GM12878 (cell line): ENCODE data around the gene ACYP1. TPM values are rescaled to one million over a fixed set of nuclear protein-coding genes. Genes with fewer than 3 reads are reported as not detected.

Experiments
- ATAC-seq: fragments of 200-7000 bp; cut with Tn5 transposase; 3 replicates; pipeline ENCODE4 v1.9.1; 2020; ENCODE audit warnings: mild to moderate bottlenecking, moderate library complexity
- BruUV-seq: library from RNA; stranded (reverse); fragments of 400-500 nt; replicated peaks from 2 replicates; lab custom pipeline; 2021; lab: Mats Ljungman, UMichigan
- CTCF ChIA-PET: fragments of 300-600 bp; sonication (Branson Sonifier 250); formaldehyde crosslinking; extraction: SDS; loops from one replicate; lab custom pipeline; 2021; ENCODE audit warnings: inconsistent platforms; lab: Yijun Ruan, JAX
- POLR2A ChIA-PET: fragments of 350-600 bp; formaldehyde crosslinking; extraction: SDS; loops from one replicate; lab custom pipeline; 2021; ENCODE audit warnings: inconsistent platforms; lab: Charles Lee
- RAD21 ChIA-PET: fragments of 300-600 bp; sonication (Branson Sonifier 250); formaldehyde crosslinking; loops from one replicate; lab custom pipeline; 2023; ENCODE audit warnings: antibody characterized with exemption; ENCODE audit not compliant: unreplicated experiment; lab: Charles Lee
- SMC1A ChIA-PET: fragments of 300-600 bp; sonication (Branson Sonifier 250); formaldehyde crosslinking; loops from one replicate; lab custom pipeline; 2023; ENCODE audit not compliant: unreplicated experiment, uncharacterized antibody; lab: Charles Lee
- DNase-seq: peaks from one replicate; pipeline ENCODE4 v3.0.0-alpha.2; 2011; ENCODE audit warnings: low read depth, low spot score
- FAIRE-seq: peaks from 3 replicates; lab custom pipeline; 2011; peaks lifted over from hg19 to GRCh38; lab: Jason Lieb, UNC
- H2AFZ ChIP-seq: 2 replicates; pipeline ENCODE4 v1.6.0; 2011; ENCODE audit warnings: low read depth, low read length, control low read depth; ENCODE audit not compliant: control insufficient read depth
- H3K27ac ChIP-seq: 2 replicates; pipeline ENCODE4 v1.5.1; 2011; ENCODE audit warnings: control low read depth; ENCODE audit not compliant: control insufficient read depth, insufficient read depth
- H3K27me3 ChIP-seq, 2 experiments: replicated peaks in 1 of 2; 2 replicates each; pipeline versions ENCODE4 v1.6.0 to v1.6.1; 2011; ENCODE audit warnings: low read length in 1 of 2; ENCODE audit not compliant: control insufficient read depth in 2 of 2, insufficient read depth in 2 of 2
- H3K36me3 ChIP-seq, 2 experiments: 2 replicates each; pipeline ENCODE4 v1.5.1; 2011; ENCODE audit warnings: low read length in 1 of 2; ENCODE audit not compliant: control insufficient read depth in 2 of 2, insufficient read depth in 2 of 2
- H3K4me1 ChIP-seq: 2 replicates; pipeline ENCODE4 v1.6.1; 2011; ENCODE audit warnings: mild to moderate bottlenecking, low read length, moderate library complexity, mixed read lengths; ENCODE audit not compliant: control insufficient read depth, insufficient read depth
- H3K4me2 ChIP-seq: 2 replicates; pipeline ENCODE4 v1.6.0; 2011; ENCODE audit warnings: control low read depth; ENCODE audit not compliant: control insufficient read depth, insufficient read depth
- H3K4me3 ChIP-seq: fragments of 200-600 bp; sonication (generic); 2 replicates; pipeline ENCODE4 v1.5.1; 2016
- H3K79me2 ChIP-seq: 2 replicates; pipeline ENCODE4 v1.6.0; 2011; ENCODE audit warnings: low read length; ENCODE audit not compliant: control insufficient read depth, insufficient read depth
- H3K9ac ChIP-seq: 2 replicates; pipeline ENCODE4 v1.8.0; 2011; ENCODE audit warnings: low read length, control low read depth, mixed read lengths; ENCODE audit not compliant: control insufficient read depth, insufficient read depth
- H3K9me3 ChIP-seq: replicated peaks from 3 replicates; pipeline ENCODE4 v1.5.1; 2011; ENCODE audit warnings: mild to moderate bottlenecking, low read length; ENCODE audit not compliant: control insufficient read depth, insufficient read depth
- H4K20me1 ChIP-seq: 2 replicates; pipeline ENCODE4 v1.6.0; 2011; ENCODE audit not compliant: control insufficient read depth, insufficient read depth
- EP300 ChIP-seq, 2 experiments: fragments of 150-350 bp in 1 of 2; IDR thresholded peaks; 2 replicates each; pipeline ENCODE4 v1.6.1; 2011 to 2012; ENCODE audit warnings: low read depth in 2 of 2, low read length in 2 of 2, borderline replicate concordance in 1 of 2, improper control_type of control experiment in 1 of 2, inconsistent platforms in 1 of 2; ENCODE audit not compliant: control insufficient read depth in 1 of 2
- EZH2 ChIP-seq: IDR thresholded peaks from 2 replicates; pipeline ENCODE4 v1.6.1; 2012; ENCODE audit warnings: low read depth, mild to moderate bottlenecking, control low read depth, inconsistent platforms, low read length, borderline replicate concordance; ENCODE audit not compliant: control insufficient read depth
- HSF1 ChIP-seq: fragments of 150-350 bp; IDR thresholded peaks from 2 replicates; pipeline ENCODE4 v1.6.1; 2014; ENCODE audit warnings: mild to moderate bottlenecking, low read depth, low read length
- JUND ChIP-seq: IDR thresholded peaks from 2 replicates; pipeline ENCODE4 v1.6.1; 2012; ENCODE audit warnings: low read depth, mild to moderate bottlenecking, low read length, improper control_type of control experiment, moderate library complexity
- KDM1A ChIP-seq: fragments of 200-600 bp; sonication (generic); IDR thresholded peaks from 2 replicates; pipeline ENCODE4 v1.6.1; 2016; ENCODE audit warnings: borderline replicate concordance
- LARP7 ChIP-seq: fragments of 450-650 bp; IDR thresholded peaks from 2 replicates; pipeline ENCODE4 v1.6.1; 2017; ENCODE audit warnings: mild to moderate bottlenecking
- MAX ChIP-seq: IDR thresholded peaks from 2 replicates; pipeline ENCODE4 v1.6.1; 2012; ENCODE audit warnings: low read depth, low read length, improper control_type of control experiment
- PAX5 ChIP-seq: IDR thresholded peaks from 2 replicates; pipeline ENCODE4 v1.6.1; 2011; ENCODE audit warnings: low read depth, low read length, borderline replicate concordance
- RELA ChIP-seq: fragments of 450-650 bp; IDR thresholded peaks from 2 replicates; pipeline ENCODE4 v1.8.0; 2014; ENCODE audit warnings: borderline replicate concordance; ENCODE audit not compliant: partially characterized antibody
- SP1 ChIP-seq: IDR thresholded peaks from one replicate; pipeline ENCODE4 v1.6.1; 2011; ENCODE audit warnings: low read depth, low read length
- TBL1XR1 ChIP-seq: IDR thresholded peaks from 2 replicates; pipeline ENCODE4 v1.6.1; 2012; ENCODE audit warnings: low read depth, low read length, improper control_type of control experiment
- YY1 ChIP-seq: IDR thresholded peaks from 2 replicates; pipeline ENCODE4 v1.6.1; 2011; ENCODE audit warnings: low read depth, mild to moderate bottlenecking, low read length
- ZBTB4 ChIP-seq: fragments of 450-650 bp; formaldehyde crosslinking; IDR thresholded peaks from 2 replicates; pipeline ENCODE4 v1.4.0; 2022; ENCODE audit warnings: mild to moderate bottlenecking, moderate library complexity
- WGBS: methylation state at CpG from one replicate; pipeline ENCODE4 v1.1.6; 2016; ENCODE audit warnings: low lambda C conversion rate; ENCODE audit not compliant: insufficient replicate concordance, insufficient coverage; ENCODE audit errors: missing lambda C conversion rate; 5-methylcytosine and 5-hydroxymethylcytosine counted together
- in situ Hi-C: fragments of 300-500 bp; cut with MboI; formaldehyde crosslinking; loops from 9 replicates; pipeline ENCODE4 v1.14.3; 2018; ENCODE audit warnings: mixed read lengths
- intact Hi-C: fragments of 100-400 bp; cut with micrococcal nuclease; formaldehyde crosslinking; loops from one replicate; pipeline ENCODE4 v1.14.2; 2022; ENCODE audit not compliant: unreplicated experiment
- polyA plus RNA-seq, 11 experiments: library from polyadenylated mRNA; depleted of rRNA in 4 of 11; unstranded in 6 of 11; stranded (reverse) in 5 of 11; fragments of >200 nt; fragmentation: Nextera tagmentation in 4 of 11; fragmentation: Illumina TruSeq in 1 of 11; extraction: Ambion mirVana in 4 of 11; extraction: Trizol in 1 of 11; gene quantifications; 1 replicate in 1 of 11; 2 replicates in 10 of 11; pipeline versions ENCODE4 v1.2.1 to v1.2.3, GENCODE V29; 2011 to 2016; ENCODE audit warnings: inconsistent platforms in 2 of 11, missing spikeins in 2 of 11, low read depth in 1 of 11
- total RNA-seq, 4 experiments: library from RNA; depleted of rRNA in 3 of 4; stranded (reverse); fragments of >200 nt in 3 of 4; fragmentation: Illumina TruSeq in 1 of 4; extraction: Trizol in 1 of 4; gene quantifications; 2 replicates each; pipeline versions ENCODE4 v1.2.1 to v1.2.3, GENCODE V29; 2013 to 2021
- TF ChIP-seq, protein P1 (sequence below): fragments of 450-650 bp; IDR thresholded peaks from 2 replicates; pipeline ENCODE4 v1.6.1; 2016; ENCODE audit warnings: mild to moderate bottlenecking
- TF ChIP-seq, protein P2 (sequence below): IDR thresholded peaks from 2 replicates; pipeline ENCODE4 v1.6.1; 2011; ENCODE audit warnings: mild to moderate bottlenecking, low read depth, low read length, moderate library complexity; ENCODE audit not compliant: insufficient replicate concordance

The ACYP1 gene
- total and polyA plus RNA-seq, 10 of the 15 experiments (the other 5 are each of a cell fraction or from before 2014, with no cell fraction given): 18.2 to 52.6 (median 43.5) TPM

DNA sequence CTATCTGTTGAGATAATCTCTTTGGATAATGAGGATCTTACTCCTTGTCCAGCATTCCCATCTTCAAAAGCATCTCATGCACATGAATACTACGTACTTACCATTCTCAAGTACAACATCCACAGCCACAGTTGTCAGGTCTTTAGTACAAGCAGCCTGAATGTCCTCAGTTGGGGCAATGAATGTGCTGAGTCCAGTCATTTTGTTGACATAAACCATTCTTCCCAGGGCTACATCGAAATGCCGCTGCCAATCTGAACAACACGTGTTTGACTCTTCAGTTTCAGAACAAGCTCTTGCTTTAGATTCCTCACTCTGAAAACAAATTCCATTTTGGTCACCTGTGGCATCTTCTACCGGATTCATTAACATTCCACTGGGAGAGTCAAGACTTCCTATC, 17.5 kb downstream of the ACYP1 start:
- no peaks in the 10 kb centered on the region for H3K4me1 ChIP-seq
- intact Hi-C loops (no loop called here), in situ Hi-C loops (no loop called here)
- H3K79me2 ChIP-seq: peaks cover 18% of the 10 kb centered on the region
- no peak for FAIRE-seq
- no peak overlapping the region for H2AFZ ChIP-seq
- no peaks in the 10 kb centered on the region; the same call in 2 of the 3 replicates for H3K9me3 ChIP-seq
- H3K36me3 ChIP-seq: no peaks in the 10 kb centered on the region; a peak in 1 of 4 replicates
- H3K4me2 ChIP-seq: no peak overlapping the region
- no peaks in the 10 kb centered on the region for H4K20me1 ChIP-seq
- no peaks in the 10 kb centered on the region for H3K27me3 ChIP-seq
- RAD21 ChIA-PET: no interaction called here
- no peak overlapping the region for H3K9ac ChIP-seq
- 98% methylated on average over 5 of the region's 5 CpGs for WGBS
- H3K27ac ChIP-seq: no peak overlapping the region
- BruUV-seq: no TSS peak
- H3K4me3 ChIP-seq: no peak overlapping the region
- no peak for ATAC-seq
- POLR2A ChIA-PET: interaction anchor here (1.6 kb wide), 1 partner anchor 19 kb away, joined by 4 read pairs; no protein-coding TSS in a partner anchor
- SMC1A ChIA-PET: interaction anchor here (0.7 to 1.1 kb wide), 3 partner anchors 8 to 60 kb away, joined by 3 read pairs; no protein-coding TSS in a partner anchor
- CTCF ChIA-PET: interaction anchor here (1.5 kb wide), 1 partner anchor 10 kb away, joined by 5 read pairs; no protein-coding TSS in a partner anchor
- no peak for DNase-seq
- TF ChIP-seq PAX5 (no peak), RELA (no peak), EZH2 (no peak), JUND (no peak), EP300 (IDR thresholded peaks at IDR 0.05; ENCODE audit: borderline replicate concordance in 1 of 2, control insufficient read depth in 1 of 2, low read depth in 2 of 2, low read length in 2 of 2) (no peak), HSF1 (no peak), SP1 (no peak), LARP7 (no peak), KDM1A (no peak), YY1 (no peak), ZBTB4 (CRISPR knock-in tag) (no peak), MAX (no peak), TBL1XR1 (no peak)
- TF ChIP-seq, protein P1, sequence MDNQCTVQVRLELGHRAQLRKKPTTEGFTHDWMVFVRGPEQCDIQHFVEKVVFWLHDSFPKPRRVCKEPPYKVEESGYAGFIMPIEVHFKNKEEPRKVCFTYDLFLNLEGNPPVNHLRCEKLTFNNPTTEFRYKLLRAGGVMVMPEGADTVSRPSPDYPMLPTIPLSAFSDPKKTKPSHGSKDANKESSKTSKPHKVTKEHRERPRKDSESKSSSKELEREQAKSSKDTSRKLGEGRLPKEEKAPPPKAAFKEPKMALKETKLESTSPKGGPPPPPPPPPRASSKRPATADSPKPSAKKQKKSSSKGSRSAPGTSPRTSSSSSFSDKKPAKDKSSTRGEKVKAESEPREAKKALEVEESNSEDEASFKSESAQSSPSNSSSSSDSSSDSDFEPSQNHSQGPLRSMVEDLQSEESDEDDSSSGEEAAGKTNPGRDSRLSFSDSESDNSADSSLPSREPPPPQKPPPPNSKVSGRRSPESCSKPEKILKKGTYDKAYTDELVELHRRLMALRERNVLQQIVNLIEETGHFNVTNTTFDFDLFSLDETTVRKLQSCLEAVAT: no peak
- TF ChIP-seq, protein P2, sequence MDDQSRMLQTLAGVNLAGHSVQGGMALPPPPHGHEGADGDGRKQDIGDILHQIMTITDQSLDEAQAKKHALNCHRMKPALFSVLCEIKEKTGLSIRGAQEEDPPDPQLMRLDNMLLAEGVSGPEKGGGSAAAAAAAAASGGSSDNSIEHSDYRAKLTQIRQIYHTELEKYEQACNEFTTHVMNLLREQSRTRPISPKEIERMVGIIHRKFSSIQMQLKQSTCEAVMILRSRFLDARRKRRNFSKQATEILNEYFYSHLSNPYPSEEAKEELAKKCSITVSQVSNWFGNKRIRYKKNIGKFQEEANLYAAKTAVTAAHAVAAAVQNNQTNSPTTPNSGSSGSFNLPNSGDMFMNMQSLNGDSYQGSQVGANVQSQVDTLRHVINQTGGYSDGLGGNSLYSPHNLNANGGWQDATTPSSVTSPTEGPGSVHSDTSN: no peak
